SK-N-SH (cell line): Measurements from ENCODE around the gene DOK4. TPM values are rescaled to one million over a fixed set of nuclear protein-coding genes. Genes with fewer than 3 reads are reported as not detected.

Source experiments
- CTCF ChIA-PET: fragments of 300-600, 350-600 bp; formaldehyde crosslinking; extraction: SDS; loops from one replicate; lab custom pipeline; 2021; lab: Yijun Ruan, JAX
- POLR2A ChIA-PET: fragments of 350-600 bp; sonication (Branson Sonifier 250); formaldehyde crosslinking; extraction: SDS; loops from one replicate; lab custom pipeline; 2020; ENCODE audit warnings: antibody characterized with exemption, inconsistent platforms; lab: Yijun Ruan, JAX
- DNase-seq: peaks from one replicate; pipeline ENCODE4 v3.0.0; 2012
- H2AFZ ChIP-seq: fragments of 200-600 bp; sonication (generic); 2 replicates; pipeline ENCODE4 v1.8.1; 2016; ENCODE audit warnings: antibody characterized with exemption, mild to moderate bottlenecking, low read depth
- H3F3A ChIP-seq: fragments of 200-600 bp; sonication (generic); replicated peaks from 2 replicates; pipeline ENCODE3; 2016; ENCODE audit warnings: antibody characterized with exemption, mild to moderate bottlenecking; ENCODE audit not compliant: insufficient read depth
- H3K27ac ChIP-seq, 2 experiments: fragments of 200-500 bp in 1 of 2; fragments of 200-600 bp in 1 of 2; sonication (Bioruptor generic) in 1 of 2; sonication (generic), shearing (Covaris generic) in 1 of 2; 2 replicates each; pipeline versions ENCODE4 v1.5.1 to v1.6.1; 2014 to 2016; ENCODE audit warnings: low read depth in 2 of 2, inconsistent platforms in 1 of 2, low read length in 1 of 2, mild to moderate bottlenecking in 1 of 2, mixed read lengths in 1 of 2
- H3K27me3 ChIP-seq: fragments of 200-600 bp; sonication (generic), shearing (Covaris generic); 2 replicates; pipeline ENCODE4 v1.6.1; 2016; ENCODE audit warnings: mixed run types; ENCODE audit not compliant: insufficient read depth
- H3K36me3 ChIP-seq, 2 experiments: fragments of 200-500 bp in 1 of 2; fragments of 200-600 bp in 1 of 2; sonication (Bioruptor generic) in 1 of 2; sonication (generic) in 1 of 2; replicated peaks in 1 of 2; 2 replicates each; pipeline versions ENCODE3 to v1.5.1; 2014 to 2016; ENCODE audit warnings: low read length in 1 of 2, mild to moderate bottlenecking in 1 of 2; ENCODE audit not compliant: insufficient read depth in 2 of 2, control insufficient read depth in 1 of 2
- H3K4me1 ChIP-seq, 2 experiments: fragments of 200-500 bp in 1 of 2; fragments of 200-600 bp in 1 of 2; sonication (Bioruptor generic) in 1 of 2; sonication (generic), shearing (Covaris generic) in 1 of 2; 2 replicates each; pipeline versions ENCODE4 v1.5.1 to v1.6.1; 2014 to 2016; ENCODE audit warnings: low read depth in 1 of 2, low read length in 1 of 2, mixed run types in 1 of 2; ENCODE audit not compliant: insufficient read depth in 2 of 2, control insufficient read depth in 1 of 2
- H3K4me2 ChIP-seq: fragments of 200-600 bp; sonication (generic), shearing (Covaris generic); 2 replicates; pipeline ENCODE4 v1.6.1; 2017; ENCODE audit warnings: mixed run types
- H3K4me3 ChIP-seq, 2 experiments: fragments of 200-500 bp in 1 of 2; fragments of 200-600 bp in 1 of 2; sonication (Bioruptor generic) in 1 of 2; sonication (generic), shearing (Covaris generic) in 1 of 2; 2 replicates each; pipeline versions ENCODE4 v1.5.1 to v1.8.1; 2014 to 2016; ENCODE audit warnings: low read depth in 2 of 2, inconsistent platforms in 1 of 2, low read length in 1 of 2, mild to moderate bottlenecking in 1 of 2, mixed read lengths in 1 of 2, moderate library complexity in 1 of 2
- H3K79me2 ChIP-seq: fragments of 200-600 bp; sonication (generic); 2 replicates; pipeline ENCODE4 v1.8.1; 2017; ENCODE audit warnings: mild to moderate bottlenecking; ENCODE audit not compliant: insufficient read depth
- H3K9ac ChIP-seq: fragments of 200-600 bp; sonication (generic); 2 replicates; pipeline ENCODE4 v1.6.1; 2017; ENCODE audit warnings: mixed run types
- H3K9me2 ChIP-seq: fragments of 200-600 bp; sonication (generic); 2 replicates; pipeline ENCODE4 v1.6.1; 2017; ENCODE audit warnings: mixed run types
- H3K9me3 ChIP-seq: fragments of 200-600 bp; sonication (generic); 2 replicates; pipeline ENCODE4 v1.6.1; 2017; ENCODE audit warnings: mixed run types, mild to moderate bottlenecking, moderate library complexity
- H4K20me1 ChIP-seq: fragments of 200-600 bp; sonication (generic); 2 replicates; pipeline ENCODE4 v1.6.1; 2017; ENCODE audit warnings: mild to moderate bottlenecking, mixed run types; ENCODE audit not compliant: insufficient read depth
- CTCF ChIP-seq: fragments of 200-600 bp; sonication (generic); IDR thresholded peaks from 2 replicates; pipeline ENCODE4 v1.6.1; 2017; ENCODE audit warnings: antibody characterized with exemption, mild to moderate bottlenecking, moderate library complexity
- GATA2 ChIP-seq: sonication (generic); formaldehyde crosslinking; IDR thresholded peaks from 2 replicates; pipeline ENCODE4 v1.5.0; 2020; ENCODE audit warnings: mild to moderate bottlenecking, missing genetic modification reagents
- NRF1 ChIP-seq: IDR thresholded peaks from 2 replicates; pipeline ENCODE4 v1.6.1; 2012; ENCODE audit warnings: low read depth, mild to moderate bottlenecking, low read length
- RFX5 ChIP-seq: IDR thresholded peaks from 2 replicates; pipeline ENCODE4 v1.6.1; 2012; ENCODE audit warnings: mild to moderate bottlenecking, improper control_type of control experiment, low read length
- TAF1 ChIP-seq: IDR thresholded peaks from 2 replicates; pipeline ENCODE4 v1.6.1; 2012; ENCODE audit warnings: low read depth, mild to moderate bottlenecking, low read length, moderate library complexity, borderline replicate concordance
- WGBS: methylation state at CpG from one replicate; pipeline ENCODE4 v1.1.6; 2017; ENCODE audit warnings: low lambda C conversion rate; 5-methylcytosine and 5-hydroxymethylcytosine counted together
- polyA plus RNA-seq, 3 experiments: library from polyadenylated mRNA; depleted of rRNA; stranded (reverse); fragments of >200 nt; gene quantifications; 2 replicates each; pipeline ENCODE4 v1.2.3, GENCODE V29; 2012
- TF ChIP-seq, protein P1 (sequence below): IDR thresholded peaks from 2 replicates; pipeline ENCODE4 v1.6.1; 2012; ENCODE audit warnings: mild to moderate bottlenecking, low read depth, low read length, moderate library complexity

The DOK4 gene
- polyA plus RNA-seq, 1 of the 3 experiments (the other 2 are of a cell fraction) = 28.4 TPM

GRCh38 chr16:57534881-57535658, 48.8 kb upstream of the DOK4 start:
- peaks cover 9% of the 10 kb centered on the region; the same call in 1 of the 2 replicates for H3K79me2 ChIP-seq
- POLR2A ChIA-PET = no interaction called here
- peaks cover 4% of the 10 kb centered on the region for H3F3A ChIP-seq
- peak overlapping the region in 1 of 2 experiments; percentile 74; a peak in 1 of 4 replicates for H3K27ac ChIP-seq
- TF ChIP-seq, protein P1, sequence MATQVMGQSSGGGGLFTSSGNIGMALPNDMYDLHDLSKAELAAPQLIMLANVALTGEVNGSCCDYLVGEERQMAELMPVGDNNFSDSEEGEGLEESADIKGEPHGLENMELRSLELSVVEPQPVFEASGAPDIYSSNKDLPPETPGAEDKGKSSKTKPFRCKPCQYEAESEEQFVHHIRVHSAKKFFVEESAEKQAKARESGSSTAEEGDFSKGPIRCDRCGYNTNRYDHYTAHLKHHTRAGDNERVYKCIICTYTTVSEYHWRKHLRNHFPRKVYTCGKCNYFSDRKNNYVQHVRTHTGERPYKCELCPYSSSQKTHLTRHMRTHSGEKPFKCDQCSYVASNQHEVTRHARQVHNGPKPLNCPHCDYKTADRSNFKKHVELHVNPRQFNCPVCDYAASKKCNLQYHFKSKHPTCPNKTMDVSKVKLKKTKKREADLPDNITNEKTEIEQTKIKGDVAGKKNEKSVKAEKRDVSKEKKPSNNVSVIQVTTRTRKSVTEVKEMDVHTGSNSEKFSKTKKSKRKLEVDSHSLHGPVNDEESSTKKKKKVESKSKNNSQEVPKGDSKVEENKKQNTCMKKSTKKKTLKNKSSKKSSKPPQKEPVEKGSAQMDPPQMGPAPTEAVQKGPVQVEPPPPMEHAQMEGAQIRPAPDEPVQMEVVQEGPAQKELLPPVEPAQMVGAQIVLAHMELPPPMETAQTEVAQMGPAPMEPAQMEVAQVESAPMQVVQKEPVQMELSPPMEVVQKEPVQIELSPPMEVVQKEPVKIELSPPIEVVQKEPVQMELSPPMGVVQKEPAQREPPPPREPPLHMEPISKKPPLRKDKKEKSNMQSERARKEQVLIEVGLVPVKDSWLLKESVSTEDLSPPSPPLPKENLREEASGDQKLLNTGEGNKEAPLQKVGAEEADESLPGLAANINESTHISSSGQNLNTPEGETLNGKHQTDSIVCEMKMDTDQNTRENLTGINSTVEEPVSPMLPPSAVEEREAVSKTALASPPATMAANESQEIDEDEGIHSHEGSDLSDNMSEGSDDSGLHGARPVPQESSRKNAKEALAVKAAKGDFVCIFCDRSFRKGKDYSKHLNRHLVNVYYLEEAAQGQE = no peak
- no peak for TF ChIP-seq RFX5
- TF ChIP-seq, all 33 proteins: peak for 0
- Histone ChIP-seq H3K4me3 (peak overlapping the region; percentile 70 to 90), H3K4me2 (peak overlapping the region; percentile 96), H3K9me3 (no peaks in the 10 kb centered on the region), H2AFZ (peak overlapping the region; percentile 99; the same call in 1 of the 2 replicates), H3K9me2 (no peaks in the 10 kb centered on the region), H3K9ac (no peak overlapping the region; the same call in 1 of the 2 replicates), H3K36me3 (peaks cover 0 to 4% of the 10 kb centered on the region in 2 experiments), H4K20me1 (no peaks in the 10 kb centered on the region), H3K4me1 (peaks cover 26 to 43% of the 10 kb centered on the region in 2 experiments; a peak in 3 of 4 replicates), H3K27me3 (no peaks in the 10 kb centered on the region)
- WGBS = 57% methylated on average over 7 of the region's 13 CpGs
- CTCF ChIA-PET = interaction anchor here (0.8 to 3.4 kb wide), 4 partner anchors 11 to 113 kb away, joined by 3 to 27 read pairs (median 4); partner anchors contain the start of gene POLR2C
- peak; percentile 41 for DNase-seq

GRCh38 chr16:57534337-57534880, 48.1 kb upstream of the DOK4 start:
- no peak for DNase-seq
- Histone ChIP-seq H3K9me3 (no peaks in the 10 kb centered on the region), H3K79me2 (peaks cover 9% of the 10 kb centered on the region; the same call in 1 of the 2 replicates), H3K36me3 (peaks cover 0 to 4% of the 10 kb centered on the region in 2 experiments), H2AFZ (no peak overlapping the region), H3K9me2 (no peaks in the 10 kb centered on the region), H3K4me1 (peaks cover 30 to 43% of the 10 kb centered on the region in 2 experiments; a peak in 3 of 4 replicates), H3K9ac (no peak overlapping the region), H3F3A (peaks cover 4% of the 10 kb centered on the region), H4K20me1 (no peaks in the 10 kb centered on the region), H3K4me3 (no peak overlapping the region), H3K27me3 (no peaks in the 10 kb centered on the region), H3K4me2 (peak overlapping the region; percentile 62; the same call in 1 of the 2 replicates), H3K27ac (peak overlapping the region in 1 of 2 experiments; percentile 31; a peak in 1 of 4 replicates)
- TF ChIP-seq TAF1 = no peak
- TF ChIP-seq, protein P1 = no peak
- no peak for TF ChIP-seq GATA2 (CRISPR knock-in tag)
- no peak for TF ChIP-seq NRF1
- no peak for TF ChIP-seq CTCF
- 94% methylated on average over 5 of the region's 7 CpGs for WGBS
- POLR2A ChIA-PET = interaction anchor here (0.6 kb wide), 1 partner anchor 108 kb away, joined by 3 read pairs; no protein-coding TSS in a partner anchor
- CTCF ChIA-PET = interaction anchor here (0.8 to 3.9 kb wide), 5 partner anchors 14 to 234 kb away, joined by 3 to 27 read pairs (median 5); no protein-coding TSS in a partner anchor
